DMS53 (cell line): ENCODE measurements around the gene IHH.

Source experiments
- DNase-seq: peaks from one replicate; lab custom pipeline; 2025; lab: John Stamatoyannopoulos, UW

IHH gene

GRCh38 chr2:219019436-219019835, 41.3 kb downstream of the IHH start:
- DNase-seq: no peak

GRCh38 chr2:219018726-219019125, 42.0 kb downstream of the IHH start:
- DNase-seq: no peak

GRCh38 chr2:219018286-219018685, 42.4 kb downstream of the IHH start:
- no peak for DNase-seq

- DNase-seq: no peak
Observed at GRCh38 chr2:219017201-219017931, 43.4 kb downstream of the IHH start.

GRCh38 chr2:219016721-219017120, 44.0 kb downstream of the IHH start:
- DNase-seq: no peak

GRCh38 chr2:219010873-219011272, 49.8 kb downstream of the IHH start:
- no peak for DNase-seq

- DNase-seq: peak; percentile 67
Observed at GRCh38 chr2:219010162-219010756, 50.5 kb downstream of the IHH start.

GRCh38 chr2:219009294-219009693, 51.4 kb downstream of the IHH start:
- DNase-seq: no peak
